ENCODE data around the gene EVI5L. TPM values are rescaled to one million over a fixed set of nuclear protein-coding genes. Genes with fewer than 3 reads are reported as not detected.

The EVI5L gene
- polyA plus RNA-seq, 3 donors: 0.76 to 5.7 (median 1.3) TPM

GRCh38 chr19:7869453-7869909 is 39.5 kb downstream of the EVI5L start:
- H4K20me1 ChIP-seq (ENCODE audit: insufficient read depth, low read length): no peaks in the 10 kb centered on the region
- 2% methylated on average over 47 of the region's 47 CpGs for WGBS (ENCODE audit: insufficient coverage)
- H3K27me3 Mint-ChIP-seq (ENCODE audit: low read depth in 3 of 3): peaks cover 65 to 81% (median 73%) of the 10 kb centered on the region in 3 donors
- peak; percentile 82 for TF ChIP-seq CTCF (IDR thresholded peaks at IDR 0.05)
- H3K4me1 Mint-ChIP-seq: peaks cover 39% of the 10 kb centered on the region
- peaks cover 4 to 8% of the 10 kb centered on the region in 2 donors for H3K36me3 Mint-ChIP-seq
- H3K9me3 Mint-ChIP-seq: peaks cover 3 to 38% (median 17%) of the 10 kb centered on the region in 7 donors
- H3K79me2 ChIP-seq (ENCODE audit: insufficient read depth, low read length): no peaks in the 10 kb centered on the region
- no peaks in the 10 kb centered on the region for H3K36me3 ChIP-seq (replicated peaks in 1 of 2; ENCODE audit: control insufficient read depth in 1 of 2, insufficient read depth in 2 of 2, low read length in 2 of 2)
- peak overlapping the region in 1 of 3 experiments; percentile 68 for H3K4me3 ChIP-seq (replicated peaks in 1 of 3; ENCODE audit: low read depth in 2 of 3, low read length in 3 of 3)
- no peak overlapping the region for H3K27ac Mint-ChIP-seq
- H3K4me1 ChIP-seq (ENCODE audit: control insufficient read depth in 1 of 2, insufficient read depth in 2 of 2, low read length in 2 of 2): peaks cover 43 to 52% of the 10 kb centered on the region in 2 donors
- DNase-seq: peak; percentile 18 to 44 (median 24)
- peak overlapping the region; percentile 74 for H3K4me2 ChIP-seq (replicated peaks; ENCODE audit: extremely low read depth, low read length, poor library complexity, severe bottlenecking)
- H3K4me3 Mint-ChIP-seq: peak overlapping the region in 1 of 2 donors; percentile 37
- H2AFZ ChIP-seq (ENCODE audit: insufficient read depth, low read depth, low read length, poor library complexity, severe bottlenecking): peak overlapping the region; percentile 80
- H3K27me3 ChIP-seq (ENCODE audit: control insufficient read depth in 2 of 2, insufficient read depth in 2 of 2, low read length in 2 of 2): peaks cover 30 to 67% of the 10 kb centered on the region in 2 donors
- peaks cover 3 to 14% of the 10 kb centered on the region in 2 donors for H3K9me3 ChIP-seq (replicated peaks in 1 of 2; ENCODE audit: control insufficient read depth in 1 of 2, insufficient read depth in 1 of 2, low read length in 2 of 2)
- intact Hi-C loops (cut with micrococcal nuclease): loop anchor here in 1 of 2 donors (5.0 kb wide), 1 partner anchor 53 kb away; the partner anchor contains the start of gene SNAPC2
- H3K27ac ChIP-seq (ENCODE audit: low read depth in 1 of 2, low read length in 2 of 2): no peak overlapping the region
- H3K9ac ChIP-seq (ENCODE audit: insufficient read depth, low read length, poor library complexity, severe bottlenecking): peak overlapping the region; percentile 43

GRCh38 chr19:7869910-7870511 is 40.0 kb downstream of the EVI5L start:
- DNase-seq: no peak
- H3K9me3 ChIP-seq (replicated peaks in 1 of 2; ENCODE audit: control insufficient read depth in 1 of 2, insufficient read depth in 1 of 2, low read length in 2 of 2): peaks cover 3 to 19% of the 10 kb centered on the region in 2 donors
- H3K4me1 Mint-ChIP-seq: peaks cover 35% of the 10 kb centered on the region
- H3K27ac Mint-ChIP-seq: no peak overlapping the region
- H3K4me2 ChIP-seq (replicated peaks; ENCODE audit: extremely low read depth, low read length, poor library complexity, severe bottlenecking): peak overlapping the region; percentile 74
- peaks cover 35 to 67% of the 10 kb centered on the region in 2 donors for H3K27me3 ChIP-seq (ENCODE audit: control insufficient read depth in 2 of 2, insufficient read depth in 2 of 2, low read length in 2 of 2)
- H3K79me2 ChIP-seq (ENCODE audit: insufficient read depth, low read length): no peaks in the 10 kb centered on the region
- H3K36me3 Mint-ChIP-seq: peaks cover 3 to 8% of the 10 kb centered on the region in 2 donors
- no peaks in the 10 kb centered on the region for H3K36me3 ChIP-seq (replicated peaks in 1 of 2; ENCODE audit: control insufficient read depth in 1 of 2, insufficient read depth in 2 of 2, low read length in 2 of 2)
- H3K27ac ChIP-seq (ENCODE audit: low read depth in 1 of 2, low read length in 2 of 2): no peak overlapping the region
- H3K9ac ChIP-seq (ENCODE audit: insufficient read depth, low read length, poor library complexity, severe bottlenecking): peak overlapping the region; percentile 43
- intact Hi-C loops (cut with micrococcal nuclease): loop anchor here (5.0 kb wide), 1 partner anchor 52 kb away; the partner anchor contains the start of gene SNAPC2 (in 2 of the 2)
- H3K4me3 Mint-ChIP-seq: peak overlapping the region; percentile 35 to 55
- H2AFZ ChIP-seq (ENCODE audit: insufficient read depth, low read depth, low read length, poor library complexity, severe bottlenecking): peak overlapping the region; percentile 80
- peaks cover 3 to 39% (median 16%) of the 10 kb centered on the region in 7 donors for H3K9me3 Mint-ChIP-seq
- peaks cover 42 to 52% of the 10 kb centered on the region in 2 donors for H3K4me1 ChIP-seq (ENCODE audit: control insufficient read depth in 1 of 2, insufficient read depth in 2 of 2, low read length in 2 of 2)
- 15% methylated on average over 22 of the region's 30 CpGs for WGBS (ENCODE audit: insufficient coverage)
- no peaks in the 10 kb centered on the region for H4K20me1 ChIP-seq (ENCODE audit: insufficient read depth, low read length)
- peaks cover 66 to 81% (median 73%) of the 10 kb centered on the region in 3 donors for H3K27me3 Mint-ChIP-seq (ENCODE audit: low read depth in 3 of 3)
- peak overlapping the region in 1 of 3 experiments; percentile 68 for H3K4me3 ChIP-seq (replicated peaks in 1 of 3; ENCODE audit: low read depth in 2 of 3, low read length in 3 of 3)
- no peak for TF ChIP-seq CTCF (IDR thresholded peaks at IDR 0.05)
